ENCODE data around the gene NFIA.

- no peak for TF ChIP-seq CTCF (conservative IDR thresholded peaks at IDR 0.05; ENCODE audit: low read depth, low read length)
- TF ChIP-seq EZH2 (IDR thresholded peaks at IDR 0.05; ENCODE audit: low read length, unreplicated experiment), result no peak
- TF ChIP-seq EZH2phosphoT487 (IDR thresholded peaks at IDR 0.05; ENCODE audit: borderline replicate concordance, low read length), result no peak
Observed at GRCh38 chr1:61391730-61392129, 309.4 kb downstream of the NFIA start.

Measured in PC-3 (cell line).